GM12878 (cell line): ENCODE results near the gene TAPBPL. TPM values are rescaled to one million over a fixed set of nuclear protein-coding genes. Genes with fewer than 3 reads are reported as not detected.

Source experiments
- BACH1 ChIP-seq: fragments of 450-650 bp; IDR thresholded peaks from 2 replicates; pipeline ENCODE4 v1.6.1; 2017; ENCODE audit warnings: mild to moderate bottlenecking, borderline replicate concordance
- BRCA1 ChIP-seq: IDR thresholded peaks from 2 replicates; pipeline ENCODE4 v1.6.1; 2011; ENCODE audit warnings: low read depth, low read length, improper control_type of control experiment
- CBFB ChIP-seq: IDR thresholded peaks from 2 replicates; pipeline ENCODE4 v1.6.1; 2016; ENCODE audit warnings: antibody characterized with exemption, low read depth
- CHD2 ChIP-seq: IDR thresholded peaks from 2 replicates; pipeline ENCODE4 v1.6.1; 2011; ENCODE audit warnings: low read depth, low read length, improper control_type of control experiment, borderline replicate concordance
- FOS ChIP-seq: IDR thresholded peaks from 3 replicates; pipeline ENCODE4 v1.6.1; 2011; ENCODE audit warnings: borderline replicate concordance; ENCODE audit not compliant: insufficient read length; ENCODE audit errors: extremely low read depth
- GABPA ChIP-seq: IDR thresholded peaks from 2 replicates; pipeline ENCODE4 v1.6.1; 2014; ENCODE audit warnings: antibody characterized with exemption, low read depth, mild to moderate bottlenecking, inconsistent platforms
- IKZF2 ChIP-seq, 2 experiments: fragments of 450-650 bp; IDR thresholded peaks; 2 replicates each; pipeline ENCODE4 v1.6.1; 2017; ENCODE audit warnings: mild to moderate bottlenecking in 2 of 2, moderate library complexity in 2 of 2
- KLF5 ChIP-seq: fragments of 450-650 bp; IDR thresholded peaks from 2 replicates; pipeline ENCODE4 v1.6.1; 2014; ENCODE audit warnings: mild to moderate bottlenecking; ENCODE audit not compliant: partially characterized antibody
- MEF2A ChIP-seq: IDR thresholded peaks from 2 replicates; pipeline ENCODE4 v1.6.1; 2011; ENCODE audit warnings: low read depth, mild to moderate bottlenecking, low read length, moderate library complexity; ENCODE audit not compliant: insufficient read depth
- NKRF ChIP-seq: fragments of 450-650 bp; conservative IDR thresholded peaks from 2 replicates; pipeline ENCODE4 v1.6.1; 2017; ENCODE audit warnings: mild to moderate bottlenecking, moderate library complexity
- NRF1 ChIP-seq: conservative IDR thresholded peaks from 2 replicates; pipeline ENCODE4 v1.6.1; 2011; ENCODE audit warnings: mild to moderate bottlenecking, low read depth, low read length, improper control_type of control experiment
- RAD51 ChIP-seq: fragments of 450-650 bp; IDR thresholded peaks from 2 replicates; pipeline ENCODE4 v1.6.1; 2016; ENCODE audit warnings: moderate library complexity, mild to moderate bottlenecking, inconsistent platforms
- RBBP5 ChIP-seq: fragments of 200-600 bp; sonication (generic); conservative IDR thresholded peaks from 2 replicates; pipeline ENCODE4 v1.6.1; 2016
- SMARCA5 ChIP-seq: fragments of 450-650 bp; IDR thresholded peaks from 2 replicates; pipeline ENCODE4 v1.6.1; 2017; ENCODE audit warnings: mild to moderate bottlenecking
- SUPT20H ChIP-seq: IDR thresholded peaks from 2 replicates; pipeline ENCODE4 v1.6.1; 2011; ENCODE audit warnings: low read depth, mild to moderate bottlenecking, low read length, moderate library complexity, borderline replicate concordance; ENCODE audit not compliant: control insufficient read depth
- YBX1 ChIP-seq: fragments of 450-650 bp; IDR thresholded peaks from 2 replicates; pipeline ENCODE4 v1.6.1; 2016; ENCODE audit warnings: antibody characterized with exemption
- YY1 ChIP-seq: IDR thresholded peaks from 2 replicates; pipeline ENCODE4 v1.6.1; 2011; ENCODE audit warnings: low read depth, mild to moderate bottlenecking, low read length
- ZBED1 ChIP-seq: IDR thresholded peaks from 2 replicates; pipeline ENCODE4 v1.6.1; 2016; ENCODE audit warnings: borderline replicate concordance
- ZNF622 ChIP-seq: fragments of 450-650 bp; IDR thresholded peaks from 2 replicates; pipeline ENCODE4 v1.6.1; 2017; ENCODE audit warnings: mild to moderate bottlenecking, inconsistent platforms
- polyA plus RNA-seq, 11 experiments: library from polyadenylated mRNA; depleted of rRNA in 4 of 11; unstranded in 6 of 11; stranded (reverse) in 5 of 11; fragments of >200 nt; fragmentation: Nextera tagmentation in 4 of 11; fragmentation: Illumina TruSeq in 1 of 11; extraction: Ambion mirVana in 4 of 11; extraction: Trizol in 1 of 11; gene quantifications; 1 replicate in 1 of 11; 2 replicates in 10 of 11; pipeline versions ENCODE4 v1.2.1 to v1.2.3, GENCODE V29; 2011 to 2016; ENCODE audit warnings: inconsistent platforms in 2 of 11, missing spikeins in 2 of 11, low read depth in 1 of 11
- total RNA-seq, 4 experiments: library from RNA; depleted of rRNA in 3 of 4; stranded (reverse); fragments of >200 nt in 3 of 4; fragmentation: Illumina TruSeq in 1 of 4; extraction: Trizol in 1 of 4; gene quantifications; 2 replicates each; pipeline versions ENCODE4 v1.2.1 to v1.2.3, GENCODE V29; 2013 to 2021
- TF ChIP-seq, protein P1 (sequence below): IDR thresholded peaks from 2 replicates; pipeline ENCODE4 v1.6.1; 2011; ENCODE audit warnings: low read depth, mild to moderate bottlenecking, low read length, moderate library complexity, borderline replicate concordance; ENCODE audit errors: extremely low read depth
- TF ChIP-seq, protein P2 (sequence below): fragments of 450-650 bp; IDR thresholded peaks from 2 replicates; pipeline ENCODE4 v1.6.1; 2017; ENCODE audit warnings: antibody characterized with exemption, mild to moderate bottlenecking, moderate library complexity
- TF ChIP-seq, protein P3 (sequence below): fragments of 450-650 bp; IDR thresholded peaks from 2 replicates; pipeline ENCODE4 v1.6.1; 2017; ENCODE audit warnings: mild to moderate bottlenecking

The TAPBPL gene
- total and polyA plus RNA-seq, 10 of the 15 experiments (the other 5 are each of a cell fraction or from before 2014, with no cell fraction given) = 12.4 to 45.0 (median 29.9) TPM

DNA sequence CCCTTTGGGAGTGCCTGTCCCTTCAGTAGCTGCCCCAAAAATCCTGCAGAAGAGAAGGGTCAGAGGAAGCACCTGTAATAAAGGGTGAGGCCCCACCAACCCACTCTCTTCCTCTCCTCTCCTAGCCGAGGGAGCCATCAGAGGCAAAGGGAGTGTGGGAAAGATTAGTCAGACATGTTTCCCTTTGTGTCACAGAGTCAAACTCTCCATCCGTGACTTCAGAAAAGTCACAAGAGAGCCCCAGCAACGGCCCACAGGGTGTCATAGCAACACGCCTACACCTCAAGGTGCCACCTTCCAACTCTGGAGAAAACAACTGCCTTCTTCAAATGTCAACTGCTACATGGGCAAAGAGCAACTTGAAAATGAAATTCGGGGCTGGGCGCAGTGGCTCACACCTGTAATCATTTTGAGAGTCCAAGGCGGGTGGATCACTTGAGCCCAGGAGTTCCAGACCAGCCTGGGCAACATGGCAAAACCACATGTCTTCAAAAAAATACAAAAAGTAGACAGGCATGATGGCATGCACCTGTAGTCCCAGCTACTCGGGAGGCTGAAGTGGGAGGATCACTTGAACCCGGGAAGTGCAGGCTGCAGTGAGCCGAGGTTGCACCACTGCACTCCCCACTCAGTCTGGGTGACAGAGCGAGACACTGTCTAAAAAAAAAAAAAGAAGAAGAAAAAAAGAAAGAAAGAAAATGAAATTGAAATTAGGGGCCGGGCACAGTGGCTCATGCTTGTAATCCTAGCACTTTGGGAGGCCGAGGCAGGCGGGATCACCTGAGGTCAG is 24.8 kb upstream of the TAPBPL start (continued):
- TF ChIP-seq KLF5 = no peak
- TF ChIP-seq, protein P1, sequence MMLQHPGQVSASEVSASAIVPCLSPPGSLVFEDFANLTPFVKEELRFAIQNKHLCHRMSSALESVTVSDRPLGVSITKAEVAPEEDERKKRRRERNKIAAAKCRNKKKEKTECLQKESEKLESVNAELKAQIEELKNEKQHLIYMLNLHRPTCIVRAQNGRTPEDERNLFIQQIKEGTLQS = no peak
- TF ChIP-seq, protein P2, sequence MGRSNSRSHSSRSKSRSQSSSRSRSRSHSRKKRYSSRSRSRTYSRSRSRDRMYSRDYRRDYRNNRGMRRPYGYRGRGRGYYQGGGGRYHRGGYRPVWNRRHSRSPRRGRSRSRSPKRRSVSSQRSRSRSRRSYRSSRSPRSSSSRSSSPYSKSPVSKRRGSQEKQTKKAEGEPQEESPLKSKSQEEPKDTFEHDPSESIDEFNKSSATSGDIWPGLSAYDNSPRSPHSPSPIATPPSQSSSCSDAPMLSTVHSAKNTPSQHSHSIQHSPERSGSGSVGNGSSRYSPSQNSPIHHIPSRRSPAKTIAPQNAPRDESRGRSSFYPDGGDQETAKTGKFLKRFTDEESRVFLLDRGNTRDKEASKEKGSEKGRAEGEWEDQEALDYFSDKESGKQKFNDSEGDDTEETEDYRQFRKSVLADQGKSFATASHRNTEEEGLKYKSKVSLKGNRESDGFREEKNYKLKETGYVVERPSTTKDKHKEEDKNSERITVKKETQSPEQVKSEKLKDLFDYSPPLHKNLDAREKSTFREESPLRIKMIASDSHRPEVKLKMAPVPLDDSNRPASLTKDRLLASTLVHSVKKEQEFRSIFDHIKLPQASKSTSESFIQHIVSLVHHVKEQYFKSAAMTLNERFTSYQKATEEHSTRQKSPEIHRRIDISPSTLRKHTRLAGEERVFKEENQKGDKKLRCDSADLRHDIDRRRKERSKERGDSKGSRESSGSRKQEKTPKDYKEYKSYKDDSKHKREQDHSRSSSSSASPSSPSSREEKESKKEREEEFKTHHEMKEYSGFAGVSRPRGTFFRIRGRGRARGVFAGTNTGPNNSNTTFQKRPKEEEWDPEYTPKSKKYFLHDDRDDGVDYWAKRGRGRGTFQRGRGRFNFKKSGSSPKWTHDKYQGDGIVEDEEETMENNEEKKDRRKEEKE = no peak
- TF ChIP-seq, protein P3, sequence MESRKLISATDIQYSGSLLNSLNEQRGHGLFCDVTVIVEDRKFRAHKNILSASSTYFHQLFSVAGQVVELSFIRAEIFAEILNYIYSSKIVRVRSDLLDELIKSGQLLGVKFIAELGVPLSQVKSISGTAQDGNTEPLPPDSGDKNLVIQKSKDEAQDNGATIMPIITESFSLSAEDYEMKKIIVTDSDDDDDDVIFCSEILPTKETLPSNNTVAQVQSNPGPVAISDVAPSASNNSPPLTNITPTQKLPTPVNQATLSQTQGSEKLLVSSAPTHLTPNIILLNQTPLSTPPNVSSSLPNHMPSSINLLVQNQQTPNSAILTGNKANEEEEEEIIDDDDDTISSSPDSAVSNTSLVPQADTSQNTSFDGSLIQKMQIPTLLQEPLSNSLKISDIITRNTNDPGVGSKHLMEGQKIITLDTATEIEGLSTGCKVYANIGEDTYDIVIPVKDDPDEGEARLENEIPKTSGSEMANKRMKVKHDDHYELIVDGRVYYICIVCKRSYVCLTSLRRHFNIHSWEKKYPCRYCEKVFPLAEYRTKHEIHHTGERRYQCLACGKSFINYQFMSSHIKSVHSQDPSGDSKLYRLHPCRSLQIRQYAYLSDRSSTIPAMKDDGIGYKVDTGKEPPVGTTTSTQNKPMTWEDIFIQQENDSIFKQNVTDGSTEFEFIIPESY = no peak
- TF ChIP-seq CHD2 = no peak; the same call in 1 of the 2 replicates
- peak; percentile 88 for TF ChIP-seq YY1
- peak; percentile 67; the same call in 1 of the 2 replicates for TF ChIP-seq MEF2A
- no peak for TF ChIP-seq SUPT20H
- no peak for TF ChIP-seq BRCA1
- TF ChIP-seq GABPA = no peak
- TF ChIP-seq IKZF2 (IDR thresholded peaks at IDR 0.05) = peak; percentile 88 to 90
- no peak for TF ChIP-seq NRF1
- peak; percentile 45 for TF ChIP-seq RAD51
- TF ChIP-seq SMARCA5 = peak; percentile 83
- no peak for TF ChIP-seq RBBP5
- 0 out of 2 replicates have a peak, but pooled peaks have one; percentile 61 for TF ChIP-seq BACH1
- TF ChIP-seq ZBED1 = no peak
- TF ChIP-seq NKRF = peak; percentile 71
- TF ChIP-seq CBFB = no peak
- TF ChIP-seq FOS = no peak
- TF ChIP-seq ZNF622 = no peak
- TF ChIP-seq YBX1 = no peak
